ENCODE results near the gene DDX1.

DNA sequence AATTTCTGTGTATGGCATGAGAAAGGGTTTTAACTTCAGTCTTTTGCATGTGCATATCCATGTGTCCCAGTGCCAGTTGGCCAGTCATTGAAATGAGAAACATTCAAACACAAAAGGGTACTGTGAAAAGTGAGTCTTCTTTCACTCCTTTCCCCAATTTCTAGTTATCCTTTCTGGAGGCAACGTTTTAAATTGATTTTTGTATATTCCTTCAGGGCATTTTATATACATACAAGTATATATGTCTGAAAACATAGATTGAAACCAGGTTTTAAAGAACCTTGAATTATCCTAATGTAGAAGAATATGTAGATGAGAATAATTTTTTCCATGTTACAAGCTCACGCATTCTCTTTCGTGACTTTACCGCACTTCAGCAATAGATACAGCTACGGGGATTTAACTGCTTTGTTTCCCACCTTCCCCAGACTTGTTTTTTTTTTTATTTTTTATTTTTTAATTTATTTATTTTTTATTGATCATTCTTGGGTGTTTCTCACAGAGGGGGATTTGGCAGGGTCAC lies 18.8 kb downstream of the DDX1 start:
- TF ChIP-seq, protein P1, sequence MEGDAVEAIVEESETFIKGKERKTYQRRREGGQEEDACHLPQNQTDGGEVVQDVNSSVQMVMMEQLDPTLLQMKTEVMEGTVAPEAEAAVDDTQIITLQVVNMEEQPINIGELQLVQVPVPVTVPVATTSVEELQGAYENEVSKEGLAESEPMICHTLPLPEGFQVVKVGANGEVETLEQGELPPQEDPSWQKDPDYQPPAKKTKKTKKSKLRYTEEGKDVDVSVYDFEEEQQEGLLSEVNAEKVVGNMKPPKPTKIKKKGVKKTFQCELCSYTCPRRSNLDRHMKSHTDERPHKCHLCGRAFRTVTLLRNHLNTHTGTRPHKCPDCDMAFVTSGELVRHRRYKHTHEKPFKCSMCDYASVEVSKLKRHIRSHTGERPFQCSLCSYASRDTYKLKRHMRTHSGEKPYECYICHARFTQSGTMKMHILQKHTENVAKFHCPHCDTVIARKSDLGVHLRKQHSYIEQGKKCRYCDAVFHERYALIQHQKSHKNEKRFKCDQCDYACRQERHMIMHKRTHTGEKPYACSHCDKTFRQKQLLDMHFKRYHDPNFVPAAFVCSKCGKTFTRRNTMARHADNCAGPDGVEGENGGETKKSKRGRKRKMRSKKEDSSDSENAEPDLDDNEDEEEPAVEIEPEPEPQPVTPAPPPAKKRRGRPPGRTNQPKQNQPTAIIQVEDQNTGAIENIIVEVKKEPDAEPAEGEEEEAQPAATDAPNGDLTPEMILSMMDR (optimal IDR thresholded peaks at IDR 0.05 in 1 of 3, IDR thresholded peaks at IDR 0.05 in 1 of 3, conservative IDR thresholded peaks at IDR 0.05 in 1 of 3; ENCODE audit: extremely low read depth in 1 of 3, insufficient read depth in 2 of 3, low read length in 3 of 3), result no peak
- no peak for TF ChIP-seq EZH2 (IDR thresholded peaks at IDR 0.05; ENCODE audit: low read length)

Measured in keratinocyte (primary cell).